SU-DHL-6 (cell line): ENCODE data around the gene GMFB.

Experiments
- H2AFZ ChIP-seq: fragments of 200-600 bp; sonication (generic); 2 replicates; pipeline ENCODE4 v1.6.1; 2014; ENCODE audit warnings: low read depth, mild to moderate bottlenecking, moderate library complexity, mixed read lengths, antibody characterized with exemption, low read length; ENCODE audit not compliant: severe bottlenecking
- H3F3A ChIP-seq: fragments of 200-600 bp; shearing (Covaris generic); 2 replicates; pipeline ENCODE4 v1.6.0; 2016; ENCODE audit warnings: antibody characterized with exemption, mild to moderate bottlenecking; ENCODE audit not compliant: insufficient read depth
- H3K27ac ChIP-seq: fragments of 200-600 bp; sonication (generic); 2 replicates; pipeline ENCODE4 v1.5.1; 2016; ENCODE audit warnings: low read depth, mild to moderate bottlenecking, low read length, moderate library complexity, mixed read lengths
- H3K27me3 ChIP-seq: fragments of 200-600 bp; sonication (generic), shearing (Covaris generic); 2 replicates; pipeline ENCODE4 v1.6.0; 2014; ENCODE audit warnings: mild to moderate bottlenecking, low read length
- H3K36me3 ChIP-seq: fragments of 200-600 bp; sonication (generic); 2 replicates; pipeline ENCODE4 v1.6.1; 2014; ENCODE audit warnings: mild to moderate bottlenecking, low read length, mixed read lengths
- H3K4me2 ChIP-seq: fragments of 300-600, 200-600 bp; shearing (Covaris generic), sonication (generic); 2 replicates; pipeline ENCODE4 v1.6.0; 2014; ENCODE audit warnings: low read length, low read depth, mild to moderate bottlenecking; ENCODE audit not compliant: poor library complexity, severe bottlenecking
- H3K4me3 ChIP-seq: fragments of 200-600 bp; sonication (generic); 2 replicates; pipeline ENCODE4 v1.5.1; 2014; ENCODE audit warnings: antibody characterized with exemption, low read length, mild to moderate bottlenecking, mixed read lengths; ENCODE audit not compliant: insufficient read depth, poor library complexity, severe bottlenecking
- H3K79me2 ChIP-seq: fragments of 200-600 bp; sonication (generic); 2 replicates; pipeline ENCODE4 v1.6.1; 2014; ENCODE audit warnings: mild to moderate bottlenecking, low read length, moderate library complexity; ENCODE audit not compliant: insufficient read depth
- H3K9ac ChIP-seq: fragments of 200-600 bp; sonication (generic); 2 replicates; pipeline ENCODE4 v1.7.0; 2014; ENCODE audit warnings: mild to moderate bottlenecking, low read length
- H3K9me2 ChIP-seq: fragments of 200-600 bp; sonication (generic); replicated peaks from 2 replicates; pipeline ENCODE4 v1.6.1; 2014; ENCODE audit warnings: low read length; ENCODE audit not compliant: insufficient read depth
- H3K9me3 ChIP-seq: fragments of 200-600 bp; sonication (generic); 2 replicates; pipeline ENCODE4 v1.6.1; 2014; ENCODE audit warnings: low read length, mixed read lengths; ENCODE audit not compliant: insufficient read depth
- H4K20me1 ChIP-seq: fragments of 200-600 bp; sonication (generic); 2 replicates; pipeline ENCODE4 v1.6.1; 2014; ENCODE audit warnings: low read depth, mild to moderate bottlenecking, antibody characterized with exemption, low read length, moderate library complexity, mixed read lengths
- EZH2phosphoT487 ChIP-seq: fragments of 200-600 bp; sonication (generic), shearing (Covaris generic); conservative IDR thresholded peaks from 2 replicates; pipeline ENCODE4 v1.6.1; 2018; ENCODE audit warnings: mild to moderate bottlenecking, antibody characterized with exemption, low read length, moderate library complexity, mixed read lengths
- TF ChIP-seq, protein P1 (sequence below): fragments of 200-600 bp; sonication (generic); IDR thresholded peaks from one replicate; pipeline ENCODE4 v1.5.1; 2017; ENCODE audit warnings: antibody characterized with exemption, mild to moderate bottlenecking, low read length, moderate library complexity; ENCODE audit not compliant: insufficient read depth, poor library complexity, severe bottlenecking

The GMFB gene

DNA sequence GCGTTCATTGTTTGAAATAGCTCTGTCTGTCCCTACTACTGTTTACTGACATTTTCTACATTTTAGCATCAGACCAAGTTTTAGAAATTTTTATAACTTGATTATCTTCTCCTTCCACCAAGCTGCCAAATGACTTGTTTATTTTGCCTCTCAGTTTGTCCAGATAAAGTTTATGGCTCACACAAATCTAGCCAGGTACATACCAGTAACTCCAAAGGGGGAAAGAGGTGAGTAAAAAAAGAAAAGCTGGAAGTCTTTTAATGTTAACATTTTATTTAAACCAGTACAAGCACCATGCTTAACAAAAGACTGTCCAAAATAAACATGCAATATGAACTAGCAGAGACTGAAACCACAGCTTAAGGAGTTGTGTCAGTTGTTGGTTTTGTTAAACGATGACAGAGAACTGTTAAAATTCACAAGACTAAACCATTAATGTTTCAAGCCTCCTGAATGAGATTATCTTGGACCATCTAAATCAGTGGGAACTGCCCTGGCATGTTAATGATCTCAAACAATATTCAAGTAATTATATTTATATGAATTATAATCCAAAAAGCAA, 14.5 kb downstream of the GMFB start:
- Histone ChIP-seq H3K9ac (no peak overlapping the region), H3K27ac (no peak overlapping the region), H3K36me3 (peaks cover 34% of the 10 kb centered on the region), H3K9me2 (no peaks in the 10 kb centered on the region), H2AFZ (no peak overlapping the region), H3K4me3 (no peak overlapping the region), H3K27me3 (no peaks in the 10 kb centered on the region), H3K9me3 (no peaks in the 10 kb centered on the region), H3K4me2 (no peak overlapping the region), H3F3A (no peaks in the 10 kb centered on the region), H3K79me2 (no peaks in the 10 kb centered on the region), H4K20me1 (no peaks in the 10 kb centered on the region)
- no peak for TF ChIP-seq EZH2phosphoT487
- TF ChIP-seq, protein P1, sequence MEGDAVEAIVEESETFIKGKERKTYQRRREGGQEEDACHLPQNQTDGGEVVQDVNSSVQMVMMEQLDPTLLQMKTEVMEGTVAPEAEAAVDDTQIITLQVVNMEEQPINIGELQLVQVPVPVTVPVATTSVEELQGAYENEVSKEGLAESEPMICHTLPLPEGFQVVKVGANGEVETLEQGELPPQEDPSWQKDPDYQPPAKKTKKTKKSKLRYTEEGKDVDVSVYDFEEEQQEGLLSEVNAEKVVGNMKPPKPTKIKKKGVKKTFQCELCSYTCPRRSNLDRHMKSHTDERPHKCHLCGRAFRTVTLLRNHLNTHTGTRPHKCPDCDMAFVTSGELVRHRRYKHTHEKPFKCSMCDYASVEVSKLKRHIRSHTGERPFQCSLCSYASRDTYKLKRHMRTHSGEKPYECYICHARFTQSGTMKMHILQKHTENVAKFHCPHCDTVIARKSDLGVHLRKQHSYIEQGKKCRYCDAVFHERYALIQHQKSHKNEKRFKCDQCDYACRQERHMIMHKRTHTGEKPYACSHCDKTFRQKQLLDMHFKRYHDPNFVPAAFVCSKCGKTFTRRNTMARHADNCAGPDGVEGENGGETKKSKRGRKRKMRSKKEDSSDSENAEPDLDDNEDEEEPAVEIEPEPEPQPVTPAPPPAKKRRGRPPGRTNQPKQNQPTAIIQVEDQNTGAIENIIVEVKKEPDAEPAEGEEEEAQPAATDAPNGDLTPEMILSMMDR, result no peak

DNA sequence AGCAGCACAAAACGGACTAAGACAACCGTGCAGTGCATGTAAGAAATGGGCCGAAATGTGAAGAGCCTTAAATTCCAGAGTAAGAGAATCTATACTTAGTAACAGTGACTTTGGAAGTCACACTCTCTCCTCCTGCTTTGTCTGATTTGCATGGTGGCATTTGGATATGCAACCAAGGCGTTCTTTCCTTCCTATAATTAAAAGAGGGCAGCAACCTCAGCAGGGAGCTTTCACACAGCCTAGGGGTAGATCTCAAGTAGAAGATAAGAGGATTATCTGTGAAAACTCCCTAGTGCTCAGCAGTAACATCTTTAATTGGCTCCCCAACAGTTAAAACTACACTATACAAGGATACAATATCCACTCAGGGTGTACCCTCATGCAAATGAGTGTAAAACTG, 16.5 kb downstream of the GMFB start:
- no peak overlapping the region for H2AFZ ChIP-seq
- no peaks in the 10 kb centered on the region for H4K20me1 ChIP-seq
- H3F3A ChIP-seq, result no peaks in the 10 kb centered on the region
- H3K4me3 ChIP-seq, result no peak overlapping the region
- H3K9ac ChIP-seq, result no peak overlapping the region
- TF ChIP-seq, protein P1, result no peak
- no peak for TF ChIP-seq EZH2phosphoT487
- no peaks in the 10 kb centered on the region for H3K9me3 ChIP-seq
- no peaks in the 10 kb centered on the region for H3K79me2 ChIP-seq
- H3K27ac ChIP-seq, result no peak overlapping the region
- no peaks in the 10 kb centered on the region for H3K9me2 ChIP-seq
- no peaks in the 10 kb centered on the region for H3K27me3 ChIP-seq
- no peak overlapping the region for H3K4me2 ChIP-seq
- peaks cover 24% of the 10 kb centered on the region for H3K36me3 ChIP-seq

DNA sequence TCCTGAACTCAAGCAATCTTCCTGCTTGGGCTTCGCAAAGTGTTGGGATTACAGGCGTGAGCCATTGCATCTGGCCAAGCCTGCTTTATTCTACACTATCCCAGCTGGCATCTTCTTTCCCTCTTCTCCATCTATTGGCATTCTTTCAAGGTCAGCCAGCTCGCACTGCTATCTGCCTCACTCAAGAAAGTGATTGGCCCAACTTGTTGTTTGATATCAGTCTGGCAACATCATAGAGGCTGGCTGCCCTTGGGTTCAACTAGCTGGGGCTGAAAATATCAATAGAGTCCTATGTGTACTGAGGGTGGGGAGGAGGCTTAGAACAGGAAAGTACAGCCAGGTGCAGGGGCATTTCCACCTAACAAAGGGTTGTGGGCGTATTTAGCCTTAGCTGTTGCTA, 17.1 kb downstream of the GMFB start:
- TF ChIP-seq, protein P1, result no peak
- no peak for TF ChIP-seq EZH2phosphoT487
- Histone ChIP-seq H3K36me3 (peaks cover 18% of the 10 kb centered on the region; the same call in 1 of the 2 replicates), H3K9me3 (no peaks in the 10 kb centered on the region), H3K4me2 (no peak overlapping the region), H3F3A (no peaks in the 10 kb centered on the region), H3K4me3 (no peak overlapping the region), H3K79me2 (no peaks in the 10 kb centered on the region), H2AFZ (no peak overlapping the region), H3K27ac (no peak overlapping the region), H4K20me1 (no peaks in the 10 kb centered on the region), H3K27me3 (no peaks in the 10 kb centered on the region), H3K9me2 (no peaks in the 10 kb centered on the region), H3K9ac (no peak overlapping the region)
